Ovary (tissue), 9 donors: ENCODE data around the gene ADISSP. TPM values are rescaled to one million over a fixed set of nuclear protein-coding genes. Genes with fewer than 3 reads are reported as not detected.

Source experiments
- DNase-seq, 5 donors: peaks; one replicate each; pipeline ENCODE4 v3.0.0-alpha.2; 2019 to 2020
- H3K27ac ChIP-seq, 2 donors: fragments of 200-600 bp; one replicate each; pipeline versions ENCODE4 v1.5.1 to v1.8.0; 2019 to 2022
- H3K27me3 ChIP-seq: fragments of 200-600 bp; one replicate; pipeline ENCODE4 v1.8.0; 2022
- H3K36me3 ChIP-seq: fragments of 200-600 bp; sonication (generic); one replicate; pipeline ENCODE4 v1.5.1; 2019
- H3K4me1 ChIP-seq: one replicate; pipeline ENCODE4 v1.8.1; 2013; ENCODE audit warnings: mild to moderate bottlenecking, moderate library complexity; ENCODE audit not compliant: insufficient read depth
- H3K4me3 ChIP-seq: fragments of 200-600 bp; sonication (generic); one replicate; pipeline ENCODE4 v1.5.1; 2017
- H3K9me3 ChIP-seq, 2 donors: fragments of 200-600 bp in 1 of 2; sonication (generic) in 1 of 2; one replicate each; pipeline versions ENCODE4 v1.5.1 to v1.8.1; 2013 to 2019; ENCODE audit warnings: mild to moderate bottlenecking in 1 of 2, moderate library complexity in 1 of 2
- EP300 ChIP-seq: sonication (generic); formaldehyde crosslinking; IDR thresholded peaks from one replicate; pipeline ENCODE4 v1.6.1; 2017; ENCODE audit warnings: antibody characterized with exemption
- POLR2A ChIP-seq: fragments of 450-650 bp; IDR thresholded peaks from one replicate; pipeline ENCODE4 v1.6.1; 2017; ENCODE audit warnings: antibody characterized with exemption, mild to moderate bottlenecking, moderate library complexity
- WGBS, 3 donors: extraction: QIAGEN DNeasy Blood & Tissue Kit in 1 of 3; methylation state at CpG; one replicate each; pipeline versions ENCODE4 v1.1.5 to v1.1.7; 2013 to 2017; 5-methylcytosine and 5-hydroxymethylcytosine counted together
- intact Hi-C, 4 donors: fragments of 100-400 bp; cut with DNase I; formaldehyde crosslinking; loops; one replicate each; pipeline versions ENCODE4 v1.11.0 to v1.15.1; 2022 to 2023
- polyA plus RNA-seq, 2 donors: library from polyadenylated mRNA; stranded (reverse); fragments of 200-250 nt in 1 of 2; fragments of 350-450 nt in 1 of 2; fragmentation: Illumina TruSeq in 1 of 2; extraction: RNeasy Lipid Tissue Mini Kit (QIAGEN cat#74804) in 1 of 2; gene quantifications; one replicate each; pipeline ENCODE4 v1.2.3, GENCODE V29; 2013 to 2014
- total RNA-seq, 7 donors: library from RNA; depleted of rRNA in 2 of 7; stranded (reverse); fragments of >200 nt in 2 of 7; fragmentation: NEBNext Ultra II Directional in 3 of 7; extraction: Animal tissue kit (Norgen Biotek cat#: 25700) in 3 of 7; gene quantifications; one replicate each; pipeline versions ENCODE4 v1.1.0 to v1.2.4, GENCODE V29; 2016 to 2023
- TF ChIP-seq, protein P1 (sequence below), 3 donors: fragments of 450-650 bp in 2 of 3; fragments of 200-600 bp in 1 of 3; IDR thresholded peaks; one replicate each; pipeline versions ENCODE4 v1.5.1 to v1.8.0; 2016 to 2022; ENCODE audit warnings: antibody characterized with exemption in 3 of 3, mild to moderate bottlenecking in 1 of 3
- donor health status: DM: no; HTN: no; CAD: no; lungs with moderate emphysema.
- donor health status: DM: no; HTN: no; CAD: no.
- donor health status: Bipolar disorder and iron deficiency.
- donor health status: DM: yes; HTN: yes; CAD: no.
- donor health status: DM: no; HTN: no; CAD: no.
- donor health status: DM: yes; HTN: yes; CAD: no.

The ADISSP gene
- total and polyA plus RNA-seq, 9 donors: 11.5 to 124 (median 69.1) TPM

DNA sequence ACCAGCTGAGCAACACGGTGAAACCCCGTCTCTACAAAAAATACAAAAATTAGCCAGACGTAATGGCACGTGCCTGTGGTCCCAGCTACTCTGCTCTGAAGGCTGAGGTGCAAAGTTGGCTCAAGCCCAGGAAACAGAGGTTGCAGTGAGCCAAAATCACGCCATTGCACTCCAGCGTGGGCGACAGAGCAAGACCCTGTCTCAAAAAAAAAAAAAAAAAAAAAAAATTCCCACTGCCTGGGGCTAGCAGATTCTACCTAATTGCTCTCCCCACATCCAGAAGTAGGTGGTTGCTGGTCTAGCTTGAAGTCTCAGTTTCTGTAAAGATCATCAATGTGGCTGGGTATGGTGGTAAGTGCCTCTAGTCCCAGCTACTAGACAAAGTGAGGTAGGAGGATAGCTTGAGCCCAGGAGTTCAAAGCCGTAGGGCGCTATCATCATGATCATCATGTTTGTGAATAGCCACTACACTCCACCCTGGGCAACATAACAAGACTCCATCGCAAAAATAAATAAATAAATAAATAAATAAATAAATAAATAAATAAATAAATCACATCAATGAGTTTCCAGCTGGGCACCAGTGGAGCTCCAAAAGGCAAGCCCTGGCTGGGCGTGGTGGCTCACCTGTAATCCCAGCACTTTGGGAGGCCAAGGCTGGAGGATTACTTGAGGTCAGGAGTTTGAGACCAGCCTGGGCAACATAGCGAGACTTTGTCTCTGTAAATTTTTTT, 46.5 kb upstream of the ADISSP start:
- WGBS, 3 donors: 87 to 91% (median 87%) methylated on average over 12 of the region's 12 CpGs
- Histone ChIP-seq H3K27ac (no peak overlapping the region), H3K27me3 (no peaks in the 10 kb centered on the region), H3K4me3 (no peak overlapping the region), H3K36me3 (no peaks in the 10 kb centered on the region), H3K4me1 (peaks cover 11% of the 10 kb centered on the region), H3K9me3 (no peaks in the 10 kb centered on the region)
- no peak for TF ChIP-seq EP300
- no peak for DNase-seq
- intact Hi-C loops: no loop called here

DNA sequence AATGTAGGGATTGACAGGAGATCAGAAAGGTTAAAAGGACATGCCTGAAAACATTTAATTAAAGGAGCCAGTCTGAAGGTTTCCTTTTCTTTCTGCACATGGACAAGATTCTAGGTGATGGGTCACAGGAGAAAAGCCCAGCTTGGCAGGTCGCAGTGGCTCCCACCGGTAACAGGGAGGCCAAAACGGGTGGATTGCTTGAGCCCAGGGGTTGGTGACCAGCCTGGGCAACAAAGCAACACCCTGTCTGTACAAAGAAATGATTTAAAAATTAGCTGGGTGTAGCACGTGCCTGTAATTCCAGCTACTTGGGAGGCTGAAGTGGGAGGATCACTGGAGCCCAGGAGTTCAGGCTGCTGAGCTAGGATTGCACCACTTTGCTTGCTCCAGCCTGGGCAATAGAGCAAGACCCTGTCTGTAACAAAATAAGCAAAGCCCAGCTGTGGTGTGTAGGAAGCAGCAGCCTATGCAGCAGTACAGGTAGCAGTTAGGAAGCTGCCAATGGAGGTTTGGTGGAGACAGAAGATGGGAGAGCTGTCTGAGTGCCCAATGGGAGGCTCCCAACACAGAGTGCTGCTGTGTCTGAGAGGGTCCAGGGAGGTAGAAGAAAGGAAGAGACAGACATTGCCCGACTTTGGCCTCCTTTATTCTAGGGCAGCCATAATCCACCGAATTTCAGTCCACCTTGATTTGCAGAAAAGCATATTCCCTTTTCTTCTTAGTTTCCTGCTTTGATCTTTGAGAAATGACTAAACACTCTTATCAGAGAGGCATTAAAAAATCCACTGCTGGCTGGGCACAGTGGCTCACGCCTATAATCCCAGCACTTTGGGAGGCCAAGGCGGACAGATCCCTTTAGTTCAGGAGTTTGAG, 45.7 kb upstream of the ADISSP start:
- Histone ChIP-seq H3K36me3 (no peaks in the 10 kb centered on the region), H3K4me3 (no peak overlapping the region), H3K9me3 (no peaks in the 10 kb centered on the region), H3K4me1 (peaks cover 9% of the 10 kb centered on the region), H3K27me3 (no peaks in the 10 kb centered on the region), H3K27ac (peak overlapping the region in 1 of 2 donors; percentile 50)
- WGBS, 3 donors: 51 to 59% (median 53%) methylated on average over 8 of the region's 8 CpGs
- no peak for TF ChIP-seq EP300
- TF ChIP-seq, protein P1, sequence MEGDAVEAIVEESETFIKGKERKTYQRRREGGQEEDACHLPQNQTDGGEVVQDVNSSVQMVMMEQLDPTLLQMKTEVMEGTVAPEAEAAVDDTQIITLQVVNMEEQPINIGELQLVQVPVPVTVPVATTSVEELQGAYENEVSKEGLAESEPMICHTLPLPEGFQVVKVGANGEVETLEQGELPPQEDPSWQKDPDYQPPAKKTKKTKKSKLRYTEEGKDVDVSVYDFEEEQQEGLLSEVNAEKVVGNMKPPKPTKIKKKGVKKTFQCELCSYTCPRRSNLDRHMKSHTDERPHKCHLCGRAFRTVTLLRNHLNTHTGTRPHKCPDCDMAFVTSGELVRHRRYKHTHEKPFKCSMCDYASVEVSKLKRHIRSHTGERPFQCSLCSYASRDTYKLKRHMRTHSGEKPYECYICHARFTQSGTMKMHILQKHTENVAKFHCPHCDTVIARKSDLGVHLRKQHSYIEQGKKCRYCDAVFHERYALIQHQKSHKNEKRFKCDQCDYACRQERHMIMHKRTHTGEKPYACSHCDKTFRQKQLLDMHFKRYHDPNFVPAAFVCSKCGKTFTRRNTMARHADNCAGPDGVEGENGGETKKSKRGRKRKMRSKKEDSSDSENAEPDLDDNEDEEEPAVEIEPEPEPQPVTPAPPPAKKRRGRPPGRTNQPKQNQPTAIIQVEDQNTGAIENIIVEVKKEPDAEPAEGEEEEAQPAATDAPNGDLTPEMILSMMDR (IDR thresholded peaks at IDR 0.05): no peak
- no peak for TF ChIP-seq POLR2A
- DNase-seq: no peak
- intact Hi-C loops: no loop called here

DNA sequence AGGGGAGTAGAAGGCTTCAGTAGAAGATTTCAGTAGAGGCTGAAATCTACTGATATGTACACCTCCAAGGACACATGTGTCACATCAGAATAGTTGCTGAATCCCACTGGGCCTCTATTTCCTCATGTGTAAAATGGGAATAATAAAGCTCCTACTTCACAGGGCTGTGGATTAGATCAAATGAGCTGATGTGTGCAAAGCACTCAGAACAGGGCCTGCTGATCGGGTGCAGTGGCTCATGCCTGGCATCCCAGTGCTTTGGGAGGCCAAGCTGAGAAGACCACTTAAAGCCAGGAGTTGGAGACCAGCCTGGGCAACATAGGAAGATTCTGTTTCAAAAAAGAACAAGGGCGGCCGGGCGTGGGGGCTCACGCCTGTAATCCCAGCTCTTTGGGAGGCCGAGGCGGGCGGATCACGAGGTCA, 44.7 kb upstream of the ADISSP start:
- intact Hi-C loops: no loop called here
- no peaks in the 10 kb centered on the region for H3K9me3 ChIP-seq
- 92 to 94% (median 93%) methylated on average over 9 of the region's 9 CpGs for WGBS, 3 donors

DNA sequence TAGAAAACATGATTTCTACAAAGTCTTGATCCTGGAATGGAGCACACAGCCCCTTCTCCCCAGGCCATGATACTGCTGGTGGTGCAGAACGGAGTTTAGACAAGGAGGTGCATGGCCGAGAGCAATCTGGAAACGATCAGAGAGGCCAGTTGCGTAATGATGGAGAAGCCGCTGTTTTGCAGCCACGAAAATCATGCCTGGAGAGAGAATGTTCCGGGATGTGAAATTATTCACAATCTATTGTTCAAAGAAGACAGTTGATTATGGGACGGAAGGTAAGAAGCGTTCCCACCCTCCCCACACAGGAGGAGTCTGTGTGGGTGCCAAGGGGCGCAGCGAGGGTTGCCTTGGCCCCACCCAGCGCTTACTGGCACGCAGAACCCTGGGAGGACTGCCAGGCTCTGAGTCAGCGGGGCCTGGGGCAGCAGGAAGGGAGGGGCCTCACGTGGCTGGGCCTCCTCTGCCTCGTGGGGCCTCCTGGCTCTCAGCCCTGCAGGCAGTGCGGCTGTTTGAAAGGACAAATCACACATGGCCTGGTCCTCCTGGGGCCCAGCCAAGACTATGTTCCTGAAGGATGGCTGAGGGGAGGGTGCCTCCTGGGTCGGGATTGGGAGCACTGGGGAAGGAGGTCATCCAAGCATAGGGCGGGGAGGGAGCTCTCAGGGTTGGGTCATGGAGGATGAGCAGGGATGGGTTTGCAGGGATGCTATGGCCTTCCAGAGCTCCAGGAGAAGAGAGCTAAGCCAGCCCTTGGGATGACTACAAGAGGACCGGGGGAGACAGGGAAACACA, 44.1 kb upstream of the ADISSP start:
- peak overlapping the region; percentile 27 for H3K4me3 ChIP-seq
- WGBS, 3 donors: 1 to 2% (median 1%) methylated on average over 20 of the region's 20 CpGs
- TF ChIP-seq EP300 (peak; percentile 93), POLR2A (peak; percentile 79)
- TF ChIP-seq, protein P1 (IDR thresholded peaks at IDR 0.05): peak in 1 of 3 donors; percentile 17
- H3K9me3 ChIP-seq: no peaks in the 10 kb centered on the region
- peak overlapping the region; percentile 43 to 95 for H3K27ac ChIP-seq
- H3K27me3 ChIP-seq: no peaks in the 10 kb centered on the region
- peak; percentile 99 to 100 (median 100) for DNase-seq
- intact Hi-C loops: no loop called here
- no peaks in the 10 kb centered on the region for H3K36me3 ChIP-seq
- peaks cover 19% of the 10 kb centered on the region for H3K4me1 ChIP-seq

More for the DNA sequence above, 44.7 kb upstream of the ADISSP start:
- no peaks in the 10 kb centered on the region for H3K36me3 ChIP-seq
- TF ChIP-seq POLR2A: no peak
- no peak for TF ChIP-seq EP300
- TF ChIP-seq, protein P1 (IDR thresholded peaks at IDR 0.05): no peak
- H3K27me3 ChIP-seq: no peaks in the 10 kb centered on the region
- peak overlapping the region; percentile 43 to 95 for H3K27ac ChIP-seq
- no peak overlapping the region for H3K4me3 ChIP-seq
- H3K4me1 ChIP-seq: peaks cover 14% of the 10 kb centered on the region
- DNase-seq: no peak
